ENCODE data around the gene ZFYVE27. TPM values are rescaled to one million over a fixed set of nuclear protein-coding genes. Genes with fewer than 3 reads are reported as not detected.
A peak's percentile ranks its signal among the peaks of the same experiment; 100 is the strongest.

The ZFYVE27 gene
- total RNA-seq, 1 donor, result 33.2 TPM

DNA sequence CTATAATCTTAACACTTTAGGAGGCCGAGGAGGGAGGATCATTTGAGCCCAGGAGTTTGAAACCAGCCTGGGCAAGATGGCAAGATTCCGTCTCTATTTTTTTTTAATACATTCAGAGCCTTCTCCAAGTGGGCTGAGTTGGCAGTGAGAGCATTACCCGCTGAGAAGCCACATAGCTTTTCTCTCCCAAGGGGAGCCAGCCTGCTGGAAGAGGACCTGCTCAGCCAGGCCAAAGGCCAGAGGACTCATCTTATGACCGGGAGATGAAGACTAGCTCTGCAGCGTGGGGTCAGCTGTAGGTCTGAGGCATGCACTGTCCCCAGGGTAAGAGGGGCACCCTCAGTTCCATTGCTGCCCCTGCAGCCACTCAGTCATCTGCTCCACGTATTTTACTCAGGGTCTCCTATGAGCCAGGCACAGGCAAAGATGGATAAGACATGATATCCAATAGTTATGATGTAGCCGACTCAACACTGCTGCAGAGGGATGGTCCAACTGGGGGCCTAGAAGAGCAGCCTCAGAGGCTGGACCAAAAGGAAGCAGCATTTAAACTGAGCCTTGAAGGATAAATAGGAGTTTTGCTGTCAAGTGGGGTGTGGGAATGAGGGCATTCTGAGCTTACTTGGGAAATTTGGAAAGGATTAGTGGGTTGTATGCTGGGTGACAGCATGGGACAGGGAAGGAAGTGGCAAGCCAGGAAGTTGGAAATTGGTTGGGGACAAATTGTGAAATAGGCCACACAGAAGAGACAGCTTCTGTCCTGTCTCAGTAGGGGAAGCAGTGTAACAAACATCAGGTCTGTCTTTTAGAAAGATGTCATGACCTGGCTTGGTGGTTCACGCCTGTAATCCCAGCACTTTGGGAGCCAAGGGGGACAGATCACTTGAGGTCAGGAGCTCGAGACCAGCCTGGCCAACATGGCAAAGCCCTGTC lies 25.0 kb upstream of the ZFYVE27 start:
- Histone ChIP-seq H3K4me1 (ENCODE audit: insufficient read depth, low read length) (peaks cover 34% of the 10 kb centered on the region), H3K4me3 (ENCODE audit: low read length) (no peak overlapping the region), H3K9me3 (ENCODE audit: low read depth, low read length) (no peaks in the 10 kb centered on the region), H3K27me3 (ENCODE audit: insufficient read depth, low read length) (peaks cover 3% of the 10 kb centered on the region)

DNA sequence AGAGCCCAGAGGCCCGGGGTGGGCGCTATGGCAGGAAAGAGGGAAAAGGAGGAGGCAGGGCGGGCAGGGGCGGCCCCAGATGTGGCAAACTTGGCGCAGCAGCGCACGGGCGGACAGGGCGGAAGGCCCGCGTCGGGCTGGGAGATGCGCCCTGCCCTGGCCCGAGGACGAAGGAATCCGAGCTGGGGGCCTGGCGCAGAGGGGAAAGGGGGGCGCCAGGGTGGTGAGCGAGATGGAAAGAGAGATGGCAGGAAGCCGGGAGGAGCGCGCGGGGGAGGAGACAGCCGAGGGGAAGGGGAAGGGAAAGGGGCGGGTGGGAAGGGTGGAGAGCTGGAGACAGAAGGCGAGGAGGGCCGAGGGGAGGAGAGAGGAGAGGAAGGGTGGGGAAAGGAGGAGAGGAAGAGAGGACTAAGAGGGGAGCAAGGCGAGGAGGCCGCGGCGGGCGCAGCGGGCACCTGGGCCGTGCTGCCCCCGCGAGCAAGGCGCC lies 23.5 kb upstream of the ZFYVE27 start, which contains the start of gene MARVELD1:
Gene MARVELD1 (plus strand): TSS at position 392 of the 487 bp plus-strand sequence. CDS start 147 bp downstream, outside the sequence.
- Histone ChIP-seq H3K4me1 (ENCODE audit: insufficient read depth, low read length) (peaks cover 40% of the 10 kb centered on the region), H3K4me3 (ENCODE audit: low read length) (peak within 1 kb of the TSS; percentile 34), H3K9me3 (ENCODE audit: low read depth, low read length) (no peaks in the 10 kb centered on the region), H3K27me3 (ENCODE audit: insufficient read depth, low read length) (peaks cover 3% of the 10 kb centered on the region)

DNA sequence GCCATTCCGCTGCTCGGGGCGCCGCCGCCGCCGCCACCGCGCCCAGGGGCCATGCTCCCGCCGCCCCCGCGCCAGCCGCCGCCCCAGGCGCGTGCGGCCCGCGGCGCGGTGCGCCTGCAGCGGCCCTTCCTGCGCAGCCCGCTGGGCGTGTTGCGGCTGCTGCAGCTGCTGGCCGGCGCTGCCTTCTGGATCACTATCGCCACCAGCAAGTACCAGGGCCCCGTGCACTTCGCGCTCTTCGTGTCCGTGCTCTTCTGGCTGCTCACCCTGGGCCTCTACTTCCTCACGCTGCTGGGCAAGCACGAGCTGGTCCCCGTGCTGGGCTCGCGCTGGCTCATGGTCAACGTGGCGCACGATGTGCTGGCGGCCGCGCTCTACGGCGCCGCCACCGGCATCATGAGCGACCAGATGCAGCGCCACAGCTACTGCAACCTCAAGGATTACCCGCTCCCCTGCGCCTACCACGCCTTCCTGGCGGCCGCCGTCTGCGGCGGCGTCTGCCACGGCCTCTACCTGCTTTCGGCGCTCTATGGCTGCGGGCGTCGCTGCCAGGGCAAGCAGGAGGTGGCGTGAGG lies 23.0 kb upstream of the ZFYVE27 start:
- H3K4me3 ChIP-seq (ENCODE audit: low read length), result peak overlapping the region; percentile 34
- H3K4me1 ChIP-seq (ENCODE audit: insufficient read depth, low read length), result peaks cover 45% of the 10 kb centered on the region
- H3K9me3 ChIP-seq (ENCODE audit: low read depth, low read length), result no peaks in the 10 kb centered on the region
- H3K27me3 ChIP-seq (ENCODE audit: insufficient read depth, low read length), result peaks cover 3% of the 10 kb centered on the region

DNA sequence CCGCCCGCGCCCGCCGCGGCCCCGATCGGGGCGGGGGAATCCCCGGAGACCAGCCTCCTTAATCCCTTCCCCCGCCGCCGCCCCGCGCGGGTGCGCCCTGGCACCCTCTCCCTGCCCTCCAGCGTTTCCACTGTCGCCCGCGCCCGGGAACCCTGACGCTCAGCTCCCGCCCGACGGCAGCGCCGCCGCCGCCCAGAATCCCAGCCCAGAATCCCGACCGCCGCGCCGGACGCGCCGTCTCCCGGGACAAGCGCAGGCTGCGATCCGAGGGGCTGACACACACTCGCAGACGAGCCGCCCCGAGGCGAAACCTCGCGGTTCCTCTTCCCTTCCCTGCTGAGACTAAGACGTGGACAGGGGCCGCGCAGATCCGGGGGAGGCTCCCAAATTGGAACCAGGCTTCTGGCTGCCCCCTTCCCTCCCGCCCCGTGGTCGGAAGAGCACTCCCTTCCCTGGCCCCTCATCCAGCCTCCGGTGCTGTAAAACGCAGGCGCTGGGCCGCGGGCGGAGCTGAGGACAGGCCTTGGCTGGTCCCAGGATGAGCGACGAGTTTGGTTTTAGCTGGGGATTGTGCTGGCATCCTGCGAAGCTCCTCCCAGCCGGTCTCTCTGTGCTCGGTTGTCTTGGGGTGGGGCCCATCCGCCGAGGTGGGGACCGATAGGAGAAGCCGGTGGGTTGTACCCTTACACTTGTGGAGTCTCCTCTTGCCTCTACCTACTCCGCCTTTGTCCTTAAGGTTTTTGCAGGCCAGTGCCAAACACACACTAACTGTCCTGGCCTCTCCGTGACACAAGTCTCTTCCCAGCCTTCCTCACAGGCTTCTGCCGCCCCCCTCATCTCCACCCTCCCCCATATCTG lies 22.3 kb upstream of the ZFYVE27 start:
- H3K9me3 ChIP-seq (ENCODE audit: low read depth, low read length), result no peaks in the 10 kb centered on the region
- H3K4me1 ChIP-seq (ENCODE audit: insufficient read depth, low read length), result peaks cover 49% of the 10 kb centered on the region
- H3K4me3 ChIP-seq (ENCODE audit: low read length), result peak overlapping the region; percentile 34
- H3K27me3 ChIP-seq (ENCODE audit: insufficient read depth, low read length), result peaks cover 3% of the 10 kb centered on the region

DNA sequence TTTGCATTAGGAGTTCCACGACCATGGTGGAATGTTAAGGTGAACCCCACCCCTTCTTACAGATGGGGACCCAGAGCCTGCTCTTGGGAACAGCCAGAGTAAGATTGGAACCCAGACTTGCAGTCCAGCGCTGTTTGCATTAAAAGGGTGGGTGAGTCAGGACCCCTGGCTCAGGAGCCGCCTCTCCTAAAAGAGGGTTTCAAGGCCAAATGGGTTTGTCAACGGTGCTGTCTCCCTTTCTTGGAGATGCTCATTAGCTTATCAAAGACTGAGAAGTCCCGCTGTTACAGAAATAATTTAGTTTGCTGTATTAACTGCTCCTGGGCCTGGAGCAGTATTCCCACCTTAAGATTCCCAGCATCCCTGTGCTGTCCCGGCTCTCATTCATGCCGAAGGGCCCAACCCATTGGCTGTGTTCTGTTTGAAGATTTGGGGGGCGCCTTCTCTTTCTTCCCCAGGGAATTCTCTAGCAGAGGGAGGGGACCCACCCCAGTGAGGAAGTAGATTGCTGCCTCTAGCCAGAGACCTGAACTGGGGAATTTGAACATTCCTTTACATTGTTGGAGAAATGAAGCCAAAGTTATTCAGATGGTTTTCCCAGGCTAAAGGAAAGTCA lies 21.6 kb upstream of the ZFYVE27 start:
- Histone ChIP-seq H3K9me3 (ENCODE audit: low read depth, low read length) (no peaks in the 10 kb centered on the region), H3K27me3 (ENCODE audit: insufficient read depth, low read length) (no peaks in the 10 kb centered on the region), H3K4me3 (ENCODE audit: low read length) (no peak overlapping the region), H3K4me1 (ENCODE audit: insufficient read depth, low read length) (peaks cover 49% of the 10 kb centered on the region)

DNA sequence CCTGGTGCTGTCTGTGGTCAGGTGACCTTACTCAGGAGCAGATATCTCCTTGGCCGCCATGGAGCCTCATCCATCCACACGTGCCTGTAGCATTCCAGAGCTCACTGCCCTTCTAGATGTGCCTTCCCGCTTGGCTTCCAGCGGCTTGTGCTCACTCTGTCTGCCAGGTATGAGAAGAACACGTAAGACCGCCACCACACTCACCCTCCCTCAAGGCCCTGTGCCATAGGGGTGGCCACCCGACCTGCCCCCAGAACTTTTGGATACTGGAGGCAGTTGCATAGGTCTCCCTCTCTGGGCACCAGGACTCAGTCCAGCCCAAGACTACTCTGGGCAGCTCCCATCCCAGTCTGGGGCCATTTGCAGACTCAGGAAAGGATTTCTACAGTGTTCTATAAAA lies 19.3 kb upstream of the ZFYVE27 start:
- Histone ChIP-seq H3K9me3 (ENCODE audit: low read depth, low read length) (no peaks in the 10 kb centered on the region), H3K4me3 (ENCODE audit: low read length) (no peak overlapping the region), H3K4me1 (ENCODE audit: insufficient read depth, low read length) (peaks cover 38% of the 10 kb centered on the region), H3K27me3 (ENCODE audit: insufficient read depth, low read length) (no peaks in the 10 kb centered on the region)

DNA sequence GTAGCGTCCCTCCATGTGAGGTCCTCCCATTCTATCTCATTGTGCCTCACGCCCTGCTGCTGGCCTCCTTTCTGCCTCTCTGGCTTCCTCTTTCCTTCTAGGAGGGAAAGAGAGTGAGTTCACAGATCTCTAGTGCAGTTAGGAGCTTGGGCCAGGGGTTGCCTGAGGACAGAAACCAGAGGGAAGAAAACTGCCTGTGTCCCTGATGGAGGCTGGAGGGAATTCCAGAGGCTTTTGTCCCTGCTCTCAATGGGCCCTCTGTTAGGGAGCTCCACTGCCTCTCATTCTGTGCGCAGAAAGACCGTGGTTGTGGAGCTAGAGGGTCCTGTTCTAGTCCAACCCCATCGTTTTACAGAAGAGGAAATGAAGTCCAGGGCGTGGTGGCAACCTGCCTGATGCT lies 18.8 kb upstream of the ZFYVE27 start:
- Histone ChIP-seq H3K4me1 (ENCODE audit: insufficient read depth, low read length) (peaks cover 33% of the 10 kb centered on the region), H3K9me3 (ENCODE audit: low read depth, low read length) (no peaks in the 10 kb centered on the region), H3K27me3 (ENCODE audit: insufficient read depth, low read length) (no peaks in the 10 kb centered on the region), H3K4me3 (ENCODE audit: low read length) (no peak overlapping the region)

DNA sequence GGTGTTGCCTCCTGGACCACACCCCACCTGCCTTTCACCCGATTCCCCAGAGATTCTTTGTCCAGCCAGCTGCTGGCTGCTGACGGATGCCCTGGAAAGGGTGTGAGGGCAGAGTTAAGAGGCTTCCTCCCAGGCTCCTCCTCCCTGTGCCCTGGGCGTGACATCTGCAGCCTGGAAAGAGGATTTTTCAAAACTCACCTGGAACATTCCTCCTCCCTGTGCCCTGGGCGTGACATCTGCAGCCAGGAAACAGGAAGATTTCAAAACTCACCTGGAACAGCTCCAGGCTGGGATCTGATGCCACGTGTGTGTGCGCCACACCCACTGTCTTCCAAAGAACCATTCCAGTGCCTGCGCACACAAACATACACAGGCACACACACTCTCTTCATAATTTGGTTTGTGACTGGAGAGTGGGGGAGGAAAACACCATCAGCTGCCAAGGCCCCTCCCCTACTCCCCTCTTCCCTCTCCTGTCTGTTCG lies 18.2 kb upstream of the ZFYVE27 start:
- Histone ChIP-seq H3K9me3 (ENCODE audit: low read depth, low read length) (no peaks in the 10 kb centered on the region), H3K27me3 (ENCODE audit: insufficient read depth, low read length) (no peaks in the 10 kb centered on the region), H3K4me3 (ENCODE audit: low read length) (no peak overlapping the region), H3K4me1 (ENCODE audit: insufficient read depth, low read length) (peaks cover 30% of the 10 kb centered on the region)

DNA sequence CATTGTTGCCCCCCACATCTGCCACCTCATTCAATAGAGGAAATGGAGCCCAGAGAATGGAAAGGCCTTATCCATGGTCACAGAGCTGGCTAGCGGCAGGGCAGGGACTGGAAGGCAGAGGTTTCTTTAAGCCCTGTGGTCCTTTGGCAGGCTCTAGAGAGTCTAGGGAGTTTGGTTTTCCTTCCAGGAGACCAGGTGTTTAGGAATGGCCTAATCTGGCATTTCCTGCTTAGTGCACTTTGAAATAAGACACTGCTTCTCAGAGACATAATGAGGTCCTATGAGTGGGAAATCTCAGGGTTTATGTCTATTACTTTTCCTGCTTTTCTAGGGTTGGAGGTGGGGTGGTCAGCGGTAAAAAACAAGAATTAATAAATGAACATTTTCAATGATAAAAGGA lies 17.3 kb upstream of the ZFYVE27 start:
- no peaks in the 10 kb centered on the region for H3K9me3 ChIP-seq (ENCODE audit: low read depth, low read length)
- no peaks in the 10 kb centered on the region for H3K27me3 ChIP-seq (ENCODE audit: insufficient read depth, low read length)
- H3K4me1 ChIP-seq (ENCODE audit: insufficient read depth, low read length), result peaks cover 25% of the 10 kb centered on the region
- H3K4me3 ChIP-seq (ENCODE audit: low read length), result no peak overlapping the region

DNA sequence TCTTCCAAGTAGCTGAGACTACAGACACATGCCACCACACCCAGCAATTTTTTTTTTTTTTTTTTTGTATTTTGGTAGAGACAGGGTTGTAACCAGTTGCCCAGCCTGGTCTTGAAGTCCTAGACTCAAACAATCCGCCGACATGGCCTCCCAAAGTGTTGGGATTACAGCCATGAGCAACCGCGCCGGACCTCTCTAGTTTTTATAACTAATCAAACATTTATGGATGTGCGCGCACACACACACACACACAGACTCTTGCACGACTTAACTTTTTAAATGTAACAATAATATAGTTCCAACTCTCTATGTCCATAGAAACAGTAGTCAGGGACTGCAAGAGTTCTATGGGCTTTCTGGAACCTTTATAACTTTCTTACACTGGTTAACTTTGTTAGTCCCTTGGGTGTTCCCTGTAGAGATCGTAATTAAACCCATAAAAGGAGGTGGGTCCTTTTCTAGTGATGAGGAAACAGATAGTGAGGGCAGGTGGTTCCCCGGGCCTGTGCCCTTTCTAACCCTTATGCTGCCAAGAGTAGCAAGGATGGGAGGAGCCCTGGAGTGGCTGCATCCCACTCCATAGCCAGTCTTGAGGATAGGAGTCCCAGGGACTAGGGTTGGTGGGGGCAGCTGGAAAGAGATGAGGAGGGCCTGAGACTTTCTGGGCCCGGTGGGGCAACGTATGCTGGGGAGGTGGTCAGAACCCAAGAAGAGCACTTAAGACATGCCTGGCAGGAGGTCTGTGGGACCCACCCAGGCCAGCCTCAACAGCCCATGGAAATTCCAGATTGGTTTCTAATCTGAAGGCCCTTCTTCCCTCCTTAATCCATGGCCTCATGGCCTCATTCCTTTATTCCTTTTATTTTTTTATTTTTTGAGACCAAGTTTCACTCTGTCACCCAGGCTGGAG lies 14.8 kb upstream of the ZFYVE27 start:
- no peaks in the 10 kb centered on the region for H3K9me3 ChIP-seq (ENCODE audit: low read depth, low read length)
- no peaks in the 10 kb centered on the region for H3K27me3 ChIP-seq (ENCODE audit: insufficient read depth, low read length)
- peaks cover 15% of the 10 kb centered on the region for H3K4me1 ChIP-seq (ENCODE audit: insufficient read depth, low read length)
- H3K4me3 ChIP-seq (ENCODE audit: low read length), result no peak overlapping the region

DNA sequence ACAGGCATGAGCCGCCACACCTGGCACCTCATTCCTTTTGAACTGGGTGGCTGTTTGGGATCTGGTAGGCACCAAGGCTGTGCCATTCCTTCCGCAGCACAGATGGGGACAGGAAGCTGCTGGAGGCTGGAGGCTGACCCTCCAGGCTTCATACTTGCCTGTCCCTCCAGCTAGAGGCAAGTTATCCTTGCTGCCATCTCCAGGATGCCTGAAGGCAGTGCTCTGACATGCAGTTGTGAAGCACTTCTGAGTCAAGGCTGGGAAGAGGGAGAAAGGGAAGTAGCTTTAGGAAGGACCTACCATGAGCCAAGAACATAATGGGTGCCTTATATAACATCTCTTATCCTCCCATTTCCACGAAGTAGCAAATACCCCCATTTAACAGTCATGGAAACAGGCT lies 13.9 kb upstream of the ZFYVE27 start:
- H3K4me1 ChIP-seq (ENCODE audit: insufficient read depth, low read length), result peaks cover 12% of the 10 kb centered on the region
- no peaks in the 10 kb centered on the region for H3K9me3 ChIP-seq (ENCODE audit: low read depth, low read length)
- no peaks in the 10 kb centered on the region for H3K27me3 ChIP-seq (ENCODE audit: insufficient read depth, low read length)
- H3K4me3 ChIP-seq (ENCODE audit: low read length), result no peak overlapping the region

DNA sequence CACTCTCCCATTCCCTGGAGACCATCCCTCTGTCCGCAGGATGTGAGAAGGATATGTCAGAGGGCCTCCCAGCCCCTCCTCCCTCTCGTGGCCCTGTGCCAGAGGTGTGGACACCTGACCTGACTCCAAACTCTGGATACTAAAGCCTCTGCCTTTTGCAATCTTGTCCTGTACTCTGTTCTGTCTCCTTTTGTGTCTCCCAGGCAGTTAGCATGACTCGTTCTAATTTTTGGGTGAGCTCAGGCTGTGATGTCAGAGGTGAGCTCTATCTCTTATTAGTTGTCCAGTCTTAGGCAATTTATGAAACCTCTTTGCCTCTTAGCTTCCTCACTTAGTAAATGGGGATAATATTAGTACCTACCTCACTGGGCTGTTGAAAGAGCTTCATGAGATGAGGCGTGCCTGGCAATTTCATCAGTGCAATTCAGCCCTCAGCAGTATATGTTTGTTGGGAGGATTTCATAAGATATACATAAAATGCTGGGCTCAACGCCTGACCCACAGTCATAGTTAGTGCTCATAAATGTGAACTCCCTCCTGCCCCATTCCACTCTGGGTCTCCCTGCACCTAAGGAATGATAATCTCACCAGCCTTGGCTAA lies 12.5 kb upstream of the ZFYVE27 start:
- Histone ChIP-seq H3K4me3 (ENCODE audit: low read length) (no peak overlapping the region), H3K27me3 (ENCODE audit: insufficient read depth, low read length) (no peaks in the 10 kb centered on the region), H3K9me3 (ENCODE audit: low read depth, low read length) (no peaks in the 10 kb centered on the region), H3K4me1 (ENCODE audit: insufficient read depth, low read length) (no peaks in the 10 kb centered on the region)

DNA sequence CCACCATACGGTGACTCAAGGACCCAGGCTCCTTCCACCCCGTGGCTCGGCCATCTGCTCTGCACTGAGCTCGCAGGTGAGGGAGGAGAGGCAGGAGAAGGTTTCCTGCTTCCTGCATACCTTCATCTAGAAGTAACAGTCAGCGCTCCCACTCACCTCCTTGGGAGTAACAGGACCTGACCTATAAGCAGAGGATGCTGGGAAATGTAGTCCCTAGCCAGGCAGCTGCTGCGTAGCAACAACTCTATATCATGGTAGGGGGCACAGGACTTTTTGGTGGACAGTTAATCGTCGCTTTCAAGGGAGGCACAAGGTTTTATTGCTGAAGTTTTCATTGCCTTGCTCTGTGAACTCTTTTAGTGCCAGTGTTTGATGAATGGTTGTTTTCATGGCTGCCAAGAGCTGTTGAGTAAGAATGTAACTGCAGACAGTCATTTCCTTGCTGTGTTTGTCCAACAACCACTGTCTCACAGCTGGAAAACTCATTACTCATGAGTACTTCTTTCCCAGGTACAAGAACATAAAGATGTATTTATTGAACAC lies 10.2 kb upstream of the ZFYVE27 start:
- no peaks in the 10 kb centered on the region for H3K27me3 ChIP-seq (ENCODE audit: insufficient read depth, low read length)
- H3K9me3 ChIP-seq (ENCODE audit: low read depth, low read length), result no peaks in the 10 kb centered on the region
- H3K4me1 ChIP-seq (ENCODE audit: insufficient read depth, low read length), result no peaks in the 10 kb centered on the region
- H3K4me3 ChIP-seq (ENCODE audit: low read length), result no peak overlapping the region

All from mononuclear cell (primary cell).